Measurements from ENCODE around the gene PCSK6. TPM values are rescaled to one million over a fixed set of nuclear protein-coding genes. Genes with fewer than 3 reads are reported as not detected.
A peak's percentile ranks its signal among the peaks of the same experiment; 100 is the strongest.

PCSK6 gene
- total RNA-seq, 2 donors from 2014 or later = 5.1 to 8.8 TPM

- DNase-seq (ENCODE audit: low spot score) (no peak), ATAC-seq (ENCODE audit: insufficient number of reproducible peaks, low FRiP score, low read depth) (no peak)
- H3K36me3 ChIP-seq = no peaks in the 10 kb centered on the region
- H3K27me3 ChIP-seq (replicated peaks; ENCODE audit: insufficient read depth) = no peaks in the 10 kb centered on the region
- H3K4me3 ChIP-seq = no peak overlapping the region
- no peak for TF ChIP-seq CTCF (IDR thresholded peaks at IDR 0.05)
- H3K9me3 ChIP-seq = no peaks in the 10 kb centered on the region
- H3K27ac ChIP-seq = peak overlapping the region in 1 of 2 donors; percentile 89
- H3K4me1 ChIP-seq (ENCODE audit: control insufficient read depth in 1 of 2, low read depth in 2 of 2) = peaks cover 12 to 36% of the 10 kb centered on the region in 2 donors
Measured at GRCh38 chr15:101264911-101265641, 224.4 kb downstream of the PCSK6 start.

- Histone ChIP-seq H3K4me3 (no peak overlapping the region), H3K27ac (no peak overlapping the region), H3K27me3 (replicated peaks; ENCODE audit: insufficient read depth) (no peaks in the 10 kb centered on the region), H3K4me1 (ENCODE audit: control insufficient read depth in 1 of 2, low read depth in 2 of 2) (peaks cover 12 to 36% of the 10 kb centered on the region in 2 donors), H3K9me3 (no peaks in the 10 kb centered on the region), H3K36me3 (no peaks in the 10 kb centered on the region)
- no peak for DNase-seq (ENCODE audit: low spot score)
- TF ChIP-seq CTCF (IDR thresholded peaks at IDR 0.05) = no peak
- ATAC-seq (ENCODE audit: insufficient number of reproducible peaks, low FRiP score, low read depth) = no peak
Measured at GRCh38 chr15:101264011-101264410, 225.5 kb downstream of the PCSK6 start.

- H3K36me3 ChIP-seq = no peaks in the 10 kb centered on the region
- H3K4me3 ChIP-seq = no peak overlapping the region
- H3K27me3 ChIP-seq (replicated peaks; ENCODE audit: insufficient read depth) = no peaks in the 10 kb centered on the region
- H3K4me1 ChIP-seq (ENCODE audit: control insufficient read depth in 1 of 2, low read depth in 2 of 2) = peaks cover 9 to 29% of the 10 kb centered on the region in 2 donors
- H3K9me3 ChIP-seq = no peaks in the 10 kb centered on the region
- ATAC-seq (ENCODE audit: insufficient number of reproducible peaks, low FRiP score, low read depth) (no peak), DNase-seq (ENCODE audit: low spot score) (no peak)
- H3K27ac ChIP-seq = no peak overlapping the region
- TF ChIP-seq CTCF (IDR thresholded peaks at IDR 0.05) = no peak
Measured at GRCh38 chr15:101262551-101262950, 227.0 kb downstream of the PCSK6 start.

- TF ChIP-seq CTCF (IDR thresholded peaks at IDR 0.05) = peak; percentile 79
- H3K36me3 ChIP-seq = no peaks in the 10 kb centered on the region
- H3K27ac ChIP-seq = no peak overlapping the region
- no peaks in the 10 kb centered on the region for H3K9me3 ChIP-seq
- H3K4me1 ChIP-seq (ENCODE audit: control insufficient read depth in 1 of 2, low read depth in 2 of 2) = peaks cover 0 to under 1% of the 10 kb centered on the region in 2 donors
- DNase-seq (ENCODE audit: low spot score) = no peak
- H3K4me3 ChIP-seq = no peak overlapping the region
- no peaks in the 10 kb centered on the region for H3K27me3 ChIP-seq (replicated peaks; ENCODE audit: insufficient read depth)
- no peak for ATAC-seq (ENCODE audit: insufficient number of reproducible peaks, low FRiP score, low read depth)
Measured at GRCh38 chr15:101258238-101259144, 231.0 kb downstream of the PCSK6 start.

- Histone ChIP-seq H3K27me3 (replicated peaks; ENCODE audit: insufficient read depth) (no peaks in the 10 kb centered on the region), H3K36me3 (no peaks in the 10 kb centered on the region), H3K4me3 (no peak overlapping the region), H3K9me3 (no peaks in the 10 kb centered on the region), H3K4me1 (ENCODE audit: control insufficient read depth in 1 of 2, low read depth in 2 of 2) (peaks cover 0 to 12% of the 10 kb centered on the region in 2 donors), H3K27ac (no peak overlapping the region)
- no peak for ATAC-seq (ENCODE audit: insufficient number of reproducible peaks, low FRiP score, low read depth)
- TF ChIP-seq CTCF (IDR thresholded peaks at IDR 0.05) = no peak
- DNase-seq (ENCODE audit: low spot score) = no peak
Measured at GRCh38 chr15:101256757-101257156, 232.8 kb downstream of the PCSK6 start.
